Measurements from ENCODE around the gene ARHGEF28. TPM values are rescaled to one million over a fixed set of nuclear protein-coding genes. Genes with fewer than 3 reads are reported as not detected.

Gene ARHGEF28
- total RNA-seq, 4 donors from 2014 or later: 12.7 to 31.2 (median 19.2) TPM

DNA sequence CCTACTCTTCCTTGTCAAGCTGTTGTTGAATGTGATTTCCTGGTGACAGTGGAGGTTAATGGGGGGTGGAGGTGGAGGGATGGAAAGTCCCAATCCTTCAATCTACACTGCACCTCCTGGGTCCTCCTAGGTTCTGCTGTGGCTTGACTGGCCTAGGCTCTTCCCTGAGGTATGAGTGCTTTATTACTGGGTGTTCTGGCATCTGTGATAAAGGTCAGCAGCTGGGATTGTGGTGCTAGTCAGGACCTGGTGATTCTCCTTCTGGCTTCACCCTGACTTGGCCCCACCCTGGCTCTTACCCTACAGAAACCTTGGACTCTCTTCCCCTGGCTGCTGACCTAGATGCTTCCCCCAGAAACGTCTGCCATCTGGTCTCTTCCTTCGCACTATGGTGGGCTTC, 194.3 kb downstream of the ARHGEF28 start:
- Histone ChIP-seq H3K27ac (replicated peaks in 1 of 4) (no peak overlapping the region), H3K4me3 (no peak overlapping the region), H3K9me3 (no peaks in the 10 kb centered on the region), H3K36me3 (no peaks in the 10 kb centered on the region), H3K27me3 (no peaks in the 10 kb centered on the region), H3K4me1 (peaks cover 0 to 14% (median 2%) of the 10 kb centered on the region in 4 donors)
- no peak for TF ChIP-seq POLR2AphosphoS5 (IDR thresholded peaks at IDR 0.05)
- TF ChIP-seq, protein P1, sequence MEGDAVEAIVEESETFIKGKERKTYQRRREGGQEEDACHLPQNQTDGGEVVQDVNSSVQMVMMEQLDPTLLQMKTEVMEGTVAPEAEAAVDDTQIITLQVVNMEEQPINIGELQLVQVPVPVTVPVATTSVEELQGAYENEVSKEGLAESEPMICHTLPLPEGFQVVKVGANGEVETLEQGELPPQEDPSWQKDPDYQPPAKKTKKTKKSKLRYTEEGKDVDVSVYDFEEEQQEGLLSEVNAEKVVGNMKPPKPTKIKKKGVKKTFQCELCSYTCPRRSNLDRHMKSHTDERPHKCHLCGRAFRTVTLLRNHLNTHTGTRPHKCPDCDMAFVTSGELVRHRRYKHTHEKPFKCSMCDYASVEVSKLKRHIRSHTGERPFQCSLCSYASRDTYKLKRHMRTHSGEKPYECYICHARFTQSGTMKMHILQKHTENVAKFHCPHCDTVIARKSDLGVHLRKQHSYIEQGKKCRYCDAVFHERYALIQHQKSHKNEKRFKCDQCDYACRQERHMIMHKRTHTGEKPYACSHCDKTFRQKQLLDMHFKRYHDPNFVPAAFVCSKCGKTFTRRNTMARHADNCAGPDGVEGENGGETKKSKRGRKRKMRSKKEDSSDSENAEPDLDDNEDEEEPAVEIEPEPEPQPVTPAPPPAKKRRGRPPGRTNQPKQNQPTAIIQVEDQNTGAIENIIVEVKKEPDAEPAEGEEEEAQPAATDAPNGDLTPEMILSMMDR (IDR thresholded peaks at IDR 0.05): no peak
- no peak for DNase-seq (ENCODE audit: extremely low spot score)
- WGBS: 90% methylated on average over 2 of the region's 2 CpGs
- intact Hi-C loops (cut with DNase I): no loop called here

- H3K27me3 ChIP-seq: no peaks in the 10 kb centered on the region
- WGBS: 90% methylated on average over 4 of the region's 4 CpGs
- no peaks in the 10 kb centered on the region for H3K9me3 ChIP-seq
- no peak for DNase-seq (ENCODE audit: extremely low spot score)
- intact Hi-C loops (cut with DNase I): no loop called here
- peaks cover 0 to 14% (median 3%) of the 10 kb centered on the region in 4 donors for H3K4me1 ChIP-seq
- no peak overlapping the region for H3K27ac ChIP-seq (replicated peaks in 1 of 4)
- no peaks in the 10 kb centered on the region for H3K36me3 ChIP-seq
- H3K4me3 ChIP-seq: no peak overlapping the region
- TF ChIP-seq, protein P1 (IDR thresholded peaks at IDR 0.05): no peak
- no peak for TF ChIP-seq POLR2A (IDR thresholded peaks at IDR 0.05; ENCODE audit: low read depth)
- TF ChIP-seq POLR2AphosphoS5 (IDR thresholded peaks at IDR 0.05): no peak
- no peak for TF ChIP-seq EP300 (IDR thresholded peaks at IDR 0.05)
Measured at GRCh38 chr5:73821003-73821402, 195.0 kb downstream of the ARHGEF28 start.

DNA sequence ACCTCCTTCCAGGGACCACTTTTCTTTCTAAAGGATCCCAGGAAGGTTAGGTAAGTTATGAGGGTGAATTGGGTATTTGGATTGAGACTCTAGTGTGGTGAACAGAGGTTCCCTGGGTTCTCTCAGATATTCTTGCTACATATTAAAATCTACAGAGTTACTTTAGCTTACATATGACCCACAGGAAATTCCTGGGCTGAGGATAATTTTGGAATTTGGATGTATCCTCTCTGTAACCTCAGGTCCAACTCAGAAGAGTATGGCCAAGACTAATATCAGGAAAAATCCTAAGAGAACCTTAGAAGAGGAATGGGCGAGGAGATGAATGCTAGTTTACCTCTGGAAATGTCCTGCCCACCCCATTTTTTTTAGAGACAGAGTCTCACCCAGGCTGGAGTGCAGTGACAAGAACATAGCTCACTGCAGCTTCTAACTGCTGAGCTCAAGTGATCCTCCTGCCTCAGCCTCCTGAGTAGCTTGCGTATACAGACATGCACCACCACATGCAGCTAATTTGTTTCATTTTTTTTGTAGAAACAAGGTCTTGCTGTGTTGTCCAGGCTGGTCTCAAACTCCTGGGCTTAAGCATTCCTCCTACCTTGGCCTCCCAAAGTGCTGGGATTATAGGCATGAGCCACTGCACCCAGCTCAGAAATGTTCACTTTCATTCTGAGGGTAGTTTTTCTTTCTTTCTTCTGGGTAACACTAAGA, 196.4 kb downstream of the ARHGEF28 start:
- intact Hi-C loops (cut with DNase I): no loop called here
- Histone ChIP-seq H3K4me3 (no peak overlapping the region), H3K36me3 (no peaks in the 10 kb centered on the region), H3K4me1 (peaks cover 0 to 25% (median 16%) of the 10 kb centered on the region in 4 donors), H3K9me3 (no peaks in the 10 kb centered on the region), H3K27me3 (no peaks in the 10 kb centered on the region), H3K27ac (replicated peaks in 1 of 4) (no peak overlapping the region)
- no peak for TF ChIP-seq EP300 (IDR thresholded peaks at IDR 0.05)
- TF ChIP-seq, protein P1 (IDR thresholded peaks at IDR 0.05): no peak
- TF ChIP-seq POLR2AphosphoS5 (IDR thresholded peaks at IDR 0.05): no peak
- no peak for TF ChIP-seq POLR2A (IDR thresholded peaks at IDR 0.05; ENCODE audit: low read depth)
- DNase-seq (ENCODE audit: extremely low spot score): no peak
- 97% methylated on average over 2 of the region's 2 CpGs for whole genome bisulfite sequencing

- Histone ChIP-seq H3K4me1 (peaks cover 0 to 20% (median 16%) of the 10 kb centered on the region in 4 donors), H3K4me3 (no peak overlapping the region), H3K36me3 (no peaks in the 10 kb centered on the region), H3K27ac (replicated peaks in 1 of 4) (no peak overlapping the region), H3K9me3 (no peaks in the 10 kb centered on the region), H3K27me3 (no peaks in the 10 kb centered on the region)
- intact Hi-C loops (cut with DNase I): no loop called here
- no peak for TF ChIP-seq POLR2A (IDR thresholded peaks at IDR 0.05; ENCODE audit: low read depth)
- TF ChIP-seq EP300 (IDR thresholded peaks at IDR 0.05): no peak
- no peak for DNase-seq (ENCODE audit: extremely low spot score)
- 57% methylated on average over 4 of the region's 4 CpGs for WGBS
Measured at GRCh38 chr5:73822989-73823339, 197.0 kb downstream of the ARHGEF28 start.

DNA sequence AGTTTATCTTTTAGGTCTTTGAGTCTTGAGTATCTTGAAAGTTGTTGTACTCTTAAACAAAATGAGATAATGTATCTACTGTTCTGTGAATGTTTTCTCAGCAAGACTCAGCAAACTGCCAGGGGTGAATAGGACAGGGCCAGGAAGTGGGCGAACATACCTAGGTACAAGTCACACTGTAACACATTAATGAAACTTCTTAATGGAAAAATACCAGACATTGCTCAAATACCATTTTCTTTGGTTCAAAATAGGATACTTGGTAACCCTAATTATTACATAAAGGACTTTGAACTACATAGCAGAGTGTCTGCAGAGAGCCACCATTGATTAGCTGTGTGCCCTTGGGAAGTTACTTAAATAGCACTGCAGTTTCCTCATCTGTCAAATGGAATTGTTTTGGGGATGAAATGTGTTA, 197.5 kb downstream of the ARHGEF28 start:
- WGBS: 94% methylated on average over 1 of the region's 1 CpG
- intact Hi-C loops (cut with DNase I): no loop called here
- H3K4me3 ChIP-seq: no peak overlapping the region
- H3K27ac ChIP-seq (replicated peaks in 1 of 4): no peak overlapping the region
- peaks cover 0 to 15% (median 14%) of the 10 kb centered on the region in 4 donors for H3K4me1 ChIP-seq
- no peak for DNase-seq (ENCODE audit: extremely low spot score)
- H3K27me3 ChIP-seq: no peaks in the 10 kb centered on the region
- TF ChIP-seq, protein P1 (IDR thresholded peaks at IDR 0.05): no peak
- TF ChIP-seq EP300 (IDR thresholded peaks at IDR 0.05) (no peak), POLR2AphosphoS5 (IDR thresholded peaks at IDR 0.05) (no peak), POLR2A (IDR thresholded peaks at IDR 0.05; ENCODE audit: low read depth) (no peak)
- no peaks in the 10 kb centered on the region for H3K9me3 ChIP-seq
- H3K36me3 ChIP-seq: no peaks in the 10 kb centered on the region
